K562 (cell line): Measurements from ENCODE around the gene UTP14A. TPM values are rescaled to one million over a fixed set of nuclear protein-coding genes. Genes with fewer than 3 reads are reported as not detected.

Experiments
- ATAC-seq: fragments of 200-7000 bp; cut with Tn5 transposase; 3 replicates; pipeline ENCODE4 v1.9.1; 2020; ENCODE audit warnings: moderate library complexity
- BruUV-seq: library from RNA; stranded (reverse); fragments of 400-500 nt; replicated peaks from 2 replicates; lab custom pipeline; 2021; lab: Mats Ljungman, UMichigan
- CTCF ChIA-PET: fragments of 300-600 bp; formaldehyde crosslinking; extraction: SDS; loops from one replicate; lab custom pipeline; 2021; ENCODE audit warnings: low intra/inter-chr PET ratio; lab: Yijun Ruan, JAX
- POLR2A ChIA-PET: fragments of 300-600, 350-650 bp; sonication (Branson Sonifier 250); formaldehyde crosslinking; extraction: SDS; loops from one replicate; lab custom pipeline; 2021; ENCODE audit warnings: antibody characterized with exemption, inconsistent platforms; lab: Yijun Ruan, JAX
- DNase-seq, 4 experiments: peaks; one replicate each; pipeline versions ENCODE4 v3.0.0 to v3.0.0-alpha.2; 2011 to 2018; ENCODE audit warnings: low spot score in 3 of 4, mixed read lengths in 3 of 4; ENCODE audit errors: extremely low read depth in 1 of 4
- FAIRE-seq: peaks from 2 replicates; lab custom pipeline; 2011; peaks lifted over from hg19 to GRCh38; lab: Jason Lieb, UNC
- H2AFZ ChIP-seq: 2 replicates; pipeline ENCODE4 v1.6.0; 2011; ENCODE audit warnings: low read depth, low read length, control low read depth, inconsistent platforms
- H3K27ac ChIP-seq: fragments of 200-600 bp; 3 replicates; pipeline ENCODE4 v1.8.0; 2011; ENCODE audit warnings: low read depth, mild to moderate bottlenecking, control low read depth, inconsistent platforms, low read length, moderate library complexity, mixed read lengths; ENCODE audit errors: extremely low read depth
- H3K27me3 ChIP-seq, 2 experiments: fragments of 300-600 bp in 1 of 2; 2 replicates in 1 of 2; 3 replicates in 1 of 2; pipeline versions ENCODE4 v1.6.0 to v1.8.0; 2011; ENCODE audit warnings: inconsistent platforms in 2 of 2, low read length in 2 of 2, mild to moderate bottlenecking in 1 of 2, mixed read lengths in 1 of 2, moderate library complexity in 1 of 2; ENCODE audit not compliant: control insufficient read depth in 2 of 2, insufficient read depth in 2 of 2
- H3K36me3 ChIP-seq: fragments of 300-600 bp; 3 replicates; pipeline ENCODE4 v1.8.0; 2011; ENCODE audit warnings: mild to moderate bottlenecking, low read length, inconsistent platforms; ENCODE audit not compliant: control insufficient read depth, insufficient read depth
- H3K4me1 ChIP-seq, 2 experiments: fragments of 200-600 bp in 1 of 2; replicated peaks in 1 of 2; 2 replicates in 1 of 2; 3 replicates in 1 of 2; pipeline versions ENCODE4 v1.5.1 to v1.8.0; 2011; ENCODE audit warnings: inconsistent platforms in 2 of 2, low read length in 2 of 2, mild to moderate bottlenecking in 1 of 2, mixed read lengths in 1 of 2, moderate library complexity in 1 of 2; ENCODE audit not compliant: control insufficient read depth in 2 of 2, insufficient read depth in 2 of 2
- H3K4me2 ChIP-seq: 2 replicates; pipeline ENCODE4 v1.6.1; 2011; ENCODE audit warnings: low read length, control low read depth, inconsistent platforms, mixed read lengths; ENCODE audit not compliant: insufficient read depth
- H3K4me3 ChIP-seq: fragments of 200-600 bp; sonication (generic), shearing (Covaris generic); 2 replicates; pipeline ENCODE4 v1.5.1; 2016; ENCODE audit warnings: control low read depth, inconsistent platforms
- H3K79me2 ChIP-seq: fragments of 200-600 bp; 3 replicates; pipeline ENCODE4 v1.8.0; 2011; ENCODE audit warnings: low read length, inconsistent platforms; ENCODE audit not compliant: control insufficient read depth, insufficient read depth
- H3K9ac ChIP-seq, 2 experiments: 2 replicates each; pipeline versions ENCODE4 v1.6.0 to v1.6.1; 2011; ENCODE audit warnings: low read depth in 2 of 2, low read length in 2 of 2, control low read depth in 1 of 2, inconsistent platforms in 1 of 2, mild to moderate bottlenecking in 1 of 2, mixed read lengths in 1 of 2; ENCODE audit not compliant: insufficient read depth in 1 of 2
- H3K9me1 ChIP-seq: one replicate; pipeline ENCODE4 v1.6.0; 2011; ENCODE audit warnings: inconsistent platforms, mild to moderate bottlenecking, low read length, moderate library complexity; ENCODE audit not compliant: control insufficient read depth, insufficient read depth
- H3K9me3 ChIP-seq: replicated peaks from 2 replicates; pipeline ENCODE4 v1.5.1; 2011; ENCODE audit warnings: low read depth, low read length, inconsistent platforms; ENCODE audit not compliant: control insufficient read depth, insufficient read depth
- H4K20me1 ChIP-seq: replicated peaks from 2 replicates; pipeline ENCODE4 v1.6.1; 2011; ENCODE audit warnings: low read length, inconsistent platforms, mixed read lengths; ENCODE audit not compliant: control insufficient read depth, insufficient read depth
- ADNP ChIP-seq: fragments of 200-800 bp; sonication (Bioruptor generic); IDR thresholded peaks from 2 replicates; pipeline ENCODE4 v1.6.1; 2016; ENCODE audit warnings: missing genetic modification characterization, missing compliant biosample characterization
- ATF1 ChIP-seq, 2 experiments: fragments of 450-650 bp in 1 of 2; IDR thresholded peaks; 2 replicates each; pipeline ENCODE4 v1.6.1; 2016; ENCODE audit warnings: missing compliant biosample characterization in 1 of 2, missing genetic modification characterization in 1 of 2
- CEBPG ChIP-seq, 3 experiments: fragments of 200-800 bp in 1 of 3; sonication (Bioruptor generic) in 1 of 3; sonication (generic) in 1 of 3; formaldehyde crosslinking in 1 of 3; IDR thresholded peaks in 2 of 3; conservative IDR thresholded peaks in 1 of 3; 2 replicates each; pipeline versions ENCODE4 v1.6.1 to v1.8.0; 2016 to 2022; ENCODE audit warnings: missing compliant biosample characterization in 2 of 3, missing genetic modification characterization in 2 of 3, mild to moderate bottlenecking in 1 of 3, missing genetic modification reagents in 1 of 3
- ETV6 ChIP-seq, 3 experiments: fragments of 150-350 bp in 1 of 3; sonication (generic) in 1 of 3; formaldehyde crosslinking in 1 of 3; IDR thresholded peaks; 2 replicates each; pipeline versions ENCODE4 v1.6.1 to v1.8.0; 2014 to 2022; ENCODE audit warnings: borderline replicate concordance in 2 of 3, low read depth in 2 of 3, antibody characterized with exemption in 1 of 3, low read length in 1 of 3, mild to moderate bottlenecking in 1 of 3, missing genetic modification reagents in 1 of 3
- FOXA1 ChIP-seq: fragments of 450-650 bp; IDR thresholded peaks from 2 replicates; pipeline ENCODE4 v1.6.1; 2016; ENCODE audit warnings: mild to moderate bottlenecking, borderline replicate concordance
- HDAC3 ChIP-seq: fragments of 450-650 bp; IDR thresholded peaks from 2 replicates; pipeline ENCODE4 v1.6.1; 2018; ENCODE audit warnings: borderline replicate concordance, mild to moderate bottlenecking, moderate library complexity; ENCODE audit not compliant: partially characterized antibody
- MYNN ChIP-seq, 2 experiments: sonication (generic); formaldehyde crosslinking in 1 of 2; IDR thresholded peaks; 2 replicates each; pipeline versions ENCODE4 v1.5.0 to v1.6.1; 2016 to 2020; ENCODE audit warnings: antibody characterized with exemption in 1 of 2, missing genetic modification reagents in 1 of 2
- SMARCC2 ChIP-seq: fragments of 450-650 bp; IDR thresholded peaks from 2 replicates; pipeline ENCODE4 v1.6.1; 2017; ENCODE audit warnings: antibody characterized with exemption, moderate library complexity, mild to moderate bottlenecking, low read depth
- SOX6 ChIP-seq: fragments of 450-650 bp; IDR thresholded peaks from 2 replicates; pipeline ENCODE4 v1.6.1; 2014; ENCODE audit warnings: mild to moderate bottlenecking
- ZBTB11 ChIP-seq, 3 experiments: fragments of 200-800 bp in 1 of 3; fragments of 250-450 bp in 1 of 3; fragments of 450-650 bp in 1 of 3; sonication (Bioruptor Pico) in 1 of 3; sonication (Bioruptor generic) in 1 of 3; formaldehyde crosslinking in 1 of 3; IDR thresholded peaks; 2 replicates each; pipeline versions ENCODE4 v1.6.1 to v1.8.0; 2016 to 2022; ENCODE audit warnings: mild to moderate bottlenecking in 2 of 3, missing genetic modification characterization in 2 of 3, missing compliant biosample characterization in 1 of 3, moderate library complexity in 1 of 3
- ZC3H8 ChIP-seq: fragments of 450-650 bp; IDR thresholded peaks from 2 replicates; pipeline ENCODE4 v1.6.1; 2017
- ZHX1 ChIP-seq: fragments of 150-350 bp; conservative IDR thresholded peaks from 2 replicates; pipeline ENCODE4 v1.6.1; 2014; ENCODE audit warnings: low read length
- ZNF695 ChIP-seq: fragments of 450-650 bp; formaldehyde crosslinking; IDR thresholded peaks from 2 replicates; pipeline ENCODE4 v1.4.0; 2020; ENCODE audit warnings: mild to moderate bottlenecking, moderate library complexity
- WGBS: fragments of 100-300 bp; shearing (Covaris generic); methylation state at CpG from one replicate; pipeline ENCODE4 v1.1.6; 2016; ENCODE audit warnings: low coverage, mixed read lengths; ENCODE audit not compliant: insufficient coverage; ENCODE audit errors: missing lambda C conversion rate; 5-methylcytosine and 5-hydroxymethylcytosine counted together
- in situ Hi-C: fragments of 300-500 bp; cut with MboI; formaldehyde crosslinking; loops from 4 replicates; pipeline ENCODE4 v1.15.0; 2018; ENCODE audit warnings: inconsistent platforms, mixed read lengths
- intact Hi-C: fragments of 100-400 bp; cut with micrococcal nuclease; formaldehyde crosslinking; loops from 2 replicates; pipeline ENCODE4 v1.14.2; 2022
- polyA plus RNA-seq, 8 experiments: library from polyadenylated mRNA; depleted of rRNA in 4 of 8; stranded (reverse) in 5 of 8; unstranded in 3 of 8; fragments of >200 nt; fragmentation: Nextera tagmentation in 2 of 8; fragmentation: Illumina TruSeq in 1 of 8; extraction: Ambion mirVana in 2 of 8; extraction: Trizol in 1 of 8; gene quantifications; 2 replicates each; pipeline versions ENCODE4 v1.2.1 to v1.2.3, GENCODE V29; 2011 to 2014; ENCODE audit warnings: inconsistent platforms in 1 of 8, missing spikeins in 1 of 8
- total RNA-seq, 7 experiments: library from RNA; depleted of rRNA in 6 of 7; stranded (reverse); fragments of >200 nt in 6 of 7; fragmentation: Illumina TruSeq in 2 of 7; extraction: Trizol in 2 of 7; gene quantifications; 2 replicates each; pipeline versions ENCODE4 v1.2.1 to v1.2.3, GENCODE V29; 2011 to 2021; ENCODE audit warnings: low replicate concordance in 1 of 7

The UTP14A gene
- total and polyA plus RNA-seq, 9 of the 15 experiments (the other 6 are each of a cell fraction or from before 2014, with no cell fraction given): 30.5 to 91.0 (median 64.1) TPM

DNA sequence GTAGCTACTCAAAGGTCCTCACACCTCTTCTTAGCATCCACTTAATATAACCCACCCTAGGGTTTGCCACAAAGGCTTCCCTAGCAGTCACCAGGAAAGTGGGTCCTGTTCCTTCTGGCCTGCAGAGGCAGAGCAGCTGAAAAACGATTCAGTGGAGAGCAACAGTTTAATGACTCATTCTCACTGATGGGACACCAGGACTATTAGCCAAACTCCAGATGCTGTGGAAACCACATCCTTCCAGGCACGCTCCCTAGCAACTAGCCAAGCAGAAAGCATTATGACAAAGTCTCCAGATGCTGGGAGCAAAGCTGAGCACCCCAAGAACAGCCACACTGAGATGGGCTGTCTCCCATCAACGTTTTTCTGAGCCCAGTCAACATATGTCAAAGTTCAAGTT lies 30.3 kb upstream of the UTP14A start:
- Histone ChIP-seq H4K20me1 (no peaks in the 10 kb centered on the region), H3K4me2 (no peak overlapping the region), H3K9me1 (no peaks in the 10 kb centered on the region), H3K27me3 (peaks cover 2 to 14% of the 10 kb centered on the region in 2 experiments; a peak in 2 of 5 replicates), H3K79me2 (no peaks in the 10 kb centered on the region), H3K4me1 (no peaks in the 10 kb centered on the region), H3K9ac (no peak overlapping the region), H3K27ac (no peak overlapping the region), H3K36me3 (no peaks in the 10 kb centered on the region), H3K4me3 (no peak overlapping the region), H3K9me3 (no peaks in the 10 kb centered on the region), H2AFZ (no peak overlapping the region)
- ATAC-seq (no peak), FAIRE-seq (no peak), DNase-seq (no peak)
- BruUV-seq: no TSS peak
- no peak for TF ChIP-seq FOXA1
- no peak for TF ChIP-seq ZHX1
- no peak for TF ChIP-seq ATF1 (CRISPR knock-in tag; IDR thresholded peaks at IDR 0.05)
- no peak for TF ChIP-seq ATF1 (tag; IDR thresholded peaks at IDR 0.05)
- TF ChIP-seq HDAC3: no peak
- TF ChIP-seq SMARCC2: no peak
- no peak for TF ChIP-seq ZBTB11 (CRISPR knock-in tag; IDR thresholded peaks at IDR 0.05)
- no peak for TF ChIP-seq ADNP (tag)
- no peak for TF ChIP-seq CEBPG (CRISPR knock-in tag; IDR thresholded peaks at IDR 0.05)
- TF ChIP-seq CEBPG (tag; conservative IDR thresholded peaks at IDR 0.05 in 1 of 2, IDR thresholded peaks at IDR 0.05 in 1 of 2): no peak
- TF ChIP-seq ETV6 (IDR thresholded peaks at IDR 0.05; ENCODE audit: borderline replicate concordance in 1 of 2, low read depth in 2 of 2, low read length in 1 of 2): no peak
- no peak for TF ChIP-seq ETV6 (CRISPR knock-in tag; IDR thresholded peaks at IDR 0.05; ENCODE audit: borderline replicate concordance)
- TF ChIP-seq ZC3H8: no peak
- no peak for TF ChIP-seq MYNN (IDR thresholded peaks at IDR 0.05)
- no peak for TF ChIP-seq MYNN (CRISPR knock-in tag; IDR thresholded peaks at IDR 0.05)
- no peak for TF ChIP-seq ZNF695 (CRISPR knock-in tag)
- no peak for TF ChIP-seq SOX6
- in situ Hi-C loops (no loop called here), intact Hi-C loops (no loop called here)
- WGBS: 0% methylated on average over 3 of the region's 3 CpGs
- ChIA-PET POLR2A (no interaction called here), CTCF (no interaction called here)
